ENCODE results near the gene CUZD1. TPM values are rescaled to one million over a fixed set of nuclear protein-coding genes. Genes with fewer than 3 reads are reported as not detected.

Gene CUZD1
- total and polyA plus RNA-seq, 2 of the 13 experiments (the other 11 are each of a cell fraction or from before 2014, with no cell fraction given) = 0.22 to 0.29 TPM

DNA sequence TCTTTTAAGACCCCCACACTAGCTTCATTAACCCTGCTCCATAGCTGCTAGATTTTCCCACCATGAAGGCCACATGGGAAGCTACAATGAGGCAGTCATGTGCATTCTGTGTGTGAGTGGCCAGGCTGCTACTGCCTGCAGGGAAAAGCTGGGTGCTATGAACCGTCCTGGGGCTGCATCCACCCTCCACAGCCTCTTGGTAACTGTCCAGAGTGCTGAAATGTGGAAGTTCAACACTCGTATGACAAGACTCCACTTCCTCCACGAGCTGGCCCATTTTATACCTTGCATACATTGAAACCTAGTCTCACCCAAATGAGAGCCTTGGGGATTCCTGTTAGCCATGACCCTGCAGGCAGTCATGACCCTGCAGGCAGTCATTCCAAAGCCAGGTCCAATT is 59.4 kb downstream of the CUZD1 start (continued):
- TF ChIP-seq BORCS8-MEF2B (CRISPR knock-in tag; IDR thresholded peaks at IDR 0.05) = 0 out of 2 replicates have a peak, but pooled peaks have one; percentile 37
- TF ChIP-seq AFF4 (CRISPR knock-in tag; IDR thresholded peaks at IDR 0.05) = no peak
- TF ChIP-seq SAP130 (CRISPR knock-in tag; IDR thresholded peaks at IDR 0.05; ENCODE audit: low read depth) = 0 out of 2 replicates have a peak, but pooled peaks have one; percentile 11
- no peak for TF ChIP-seq ZNF567 (CRISPR knock-in tag; IDR thresholded peaks at IDR 0.05; ENCODE audit: borderline replicate concordance)
- no peak for TF ChIP-seq DNMT1 (CRISPR knock-in tag; IDR thresholded peaks at IDR 0.05)
- peak; percentile 97 for TF ChIP-seq MIER2 (CRISPR knock-in tag; IDR thresholded peaks at IDR 0.05)
- no peak for TF ChIP-seq SOX6 (IDR thresholded peaks at IDR 0.05)
- no peak for TF ChIP-seq SOX6 (CRISPR knock-in tag; IDR thresholded peaks at IDR 0.05)
- TF ChIP-seq, protein P1, sequence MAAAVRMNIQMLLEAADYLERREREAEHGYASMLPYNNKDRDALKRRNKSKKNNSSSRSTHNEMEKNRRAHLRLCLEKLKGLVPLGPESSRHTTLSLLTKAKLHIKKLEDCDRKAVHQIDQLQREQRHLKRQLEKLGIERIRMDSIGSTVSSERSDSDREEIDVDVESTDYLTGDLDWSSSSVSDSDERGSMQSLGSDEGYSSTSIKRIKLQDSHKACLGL (CRISPR knock-in tag; IDR thresholded peaks at IDR 0.05) = no peak
- TF ChIP-seq, protein P2, sequence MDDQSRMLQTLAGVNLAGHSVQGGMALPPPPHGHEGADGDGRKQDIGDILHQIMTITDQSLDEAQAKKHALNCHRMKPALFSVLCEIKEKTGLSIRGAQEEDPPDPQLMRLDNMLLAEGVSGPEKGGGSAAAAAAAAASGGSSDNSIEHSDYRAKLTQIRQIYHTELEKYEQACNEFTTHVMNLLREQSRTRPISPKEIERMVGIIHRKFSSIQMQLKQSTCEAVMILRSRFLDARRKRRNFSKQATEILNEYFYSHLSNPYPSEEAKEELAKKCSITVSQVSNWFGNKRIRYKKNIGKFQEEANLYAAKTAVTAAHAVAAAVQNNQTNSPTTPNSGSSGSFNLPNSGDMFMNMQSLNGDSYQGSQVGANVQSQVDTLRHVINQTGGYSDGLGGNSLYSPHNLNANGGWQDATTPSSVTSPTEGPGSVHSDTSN (CRISPR knock-in tag; IDR thresholded peaks at IDR 0.05; ENCODE audit: borderline replicate concordance) = no peak
